Prostate gland (tissue), 2 donors: ENCODE data around the gene KCNK18. TPM values are rescaled to one million over a fixed set of nuclear protein-coding genes. Genes with fewer than 3 reads are reported as not detected.

Experiments
- DNase-seq: peaks from one replicate; pipeline ENCODE4 v3.0.0-alpha.2; 2019; ENCODE audit warnings: low spot score
- H3K27ac ChIP-seq, 2 donors: fragments of 200-600 bp; sonication (generic); 2 replicates each; pipeline ENCODE4 v1.5.1; 2017 to 2019
- H3K27me3 ChIP-seq: fragments of 200-600 bp; sonication (generic); replicated peaks from 2 replicates; pipeline ENCODE4 v1.5.1; 2019; ENCODE audit not compliant: insufficient read depth
- H3K36me3 ChIP-seq, 2 donors: fragments of 200-600 bp; sonication (generic); 1 replicate in 1 of 2; 2 replicates in 1 of 2; pipeline versions ENCODE4 v1.5.1 to v1.8.1; 2017 to 2019
- H3K4me1 ChIP-seq: fragments of 200-600 bp; sonication (generic); replicated peaks from 2 replicates; pipeline ENCODE4 v1.5.1; 2019
- H3K4me3 ChIP-seq, 2 donors: fragments of 200-600 bp; sonication (generic); 2 replicates each; pipeline ENCODE4 v1.5.1; 2017 to 2019
- H3K9me3 ChIP-seq: fragments of 200-600 bp; sonication (generic); 2 replicates; pipeline ENCODE4 v1.5.1; 2017
- CTCF ChIP-seq, 4 experiments: fragments of 200-600 bp in 2 of 4; fragments of 450-650 bp in 2 of 4; sonication (generic) in 2 of 4; IDR thresholded peaks; 1 replicate in 3 of 4; 2 replicates in 1 of 4; pipeline ENCODE4 v1.5.1; 2016 to 2019; ENCODE audit warnings: antibody characterized with exemption in 4 of 4, mild to moderate bottlenecking in 2 of 4, moderate library complexity in 2 of 4
- POLR2A ChIP-seq: fragments of 450-650 bp; IDR thresholded peaks from one replicate; pipeline ENCODE4 v1.6.1; 2016; ENCODE audit warnings: antibody characterized with exemption, mild to moderate bottlenecking
- POLR2AphosphoS5 ChIP-seq: sonication (generic); formaldehyde crosslinking; IDR thresholded peaks from one replicate; pipeline ENCODE4 v1.6.1; 2017; ENCODE audit warnings: antibody characterized with exemption
- WGBS: methylation state at CpG from one replicate; pipeline ENCODE4 v1.1.5; 2018; 5-methylcytosine and 5-hydroxymethylcytosine counted together
- intact Hi-C: fragments of 100-400 bp; cut with DNase I; formaldehyde crosslinking; loops from one replicate; pipeline ENCODE4 v1.14.2; 2022
- total RNA-seq, 2 donors: library from RNA; depleted of rRNA; stranded (reverse); fragments of >200 nt; gene quantifications; one replicate each; pipeline ENCODE4 v1.1.0, GENCODE V29; 2016

KCNK18 gene
- total RNA-seq, 2 donors from 2014 or later, result not detected

- Histone ChIP-seq H3K4me3 (no peak overlapping the region), H3K27me3 (peaks cover 43% of the 10 kb centered on the region), H3K27ac (no peak overlapping the region), H3K36me3 (no peaks in the 10 kb centered on the region), H3K9me3 (no peaks in the 10 kb centered on the region), H3K4me1 (peaks cover 2% of the 10 kb centered on the region)
- DNase-seq, result no peak
- TF ChIP-seq CTCF (IDR thresholded peaks at IDR 0.05) (no peak), POLR2A (no peak), POLR2AphosphoS5 (no peak)
- intact Hi-C loops, result no loop called here
- WGBS, result 20% methylated on average over 6 of the region's 6 CpGs
These were observed 27.0 kb upstream of the KCNK18 start for GRCh38 chr10:117170244-117170643.

GRCh38 chr10:117174439-117175214, 22.7 kb upstream of the KCNK18 start:
- WGBS, result 7% methylated on average over 16 of the region's 16 CpGs
- no peak for TF ChIP-seq POLR2A
- peak; percentile 16 for TF ChIP-seq POLR2AphosphoS5
- TF ChIP-seq CTCF (IDR thresholded peaks at IDR 0.05), result peak; percentile 68 to 82 (median 72)

GRCh38 chr10:117175215-117175900, 21.9 kb upstream of the KCNK18 start:
- DNase-seq, result no peak
- Histone ChIP-seq H3K4me3 (peak overlapping the region; percentile 17), H3K27ac (no peak overlapping the region), H3K9me3 (no peaks in the 10 kb centered on the region), H3K27me3 (peaks cover 12% of the 10 kb centered on the region), H3K36me3 (no peaks in the 10 kb centered on the region), H3K4me1 (peaks cover 4% of the 10 kb centered on the region)
- WGBS, result 4% methylated on average over 43 of the region's 46 CpGs
- TF ChIP-seq POLR2AphosphoS5 (no peak), POLR2A (no peak), CTCF (IDR thresholded peaks at IDR 0.05) (no peak)
- intact Hi-C loops, result loop anchor here (2.0 kb wide), 1 partner anchor 379 kb away; no protein-coding TSS in a partner anchor

More at GRCh38 chr10:117174439-117175214, 22.7 kb upstream of the KCNK18 start:
- intact Hi-C loops, result loop anchor here (2.0 kb wide), 1 partner anchor 378 kb away; no protein-coding TSS in a partner anchor
- Histone ChIP-seq H3K4me3 (peak overlapping the region; percentile 17), H3K27me3 (peaks cover 16% of the 10 kb centered on the region), H3K27ac (no peak overlapping the region), H3K9me3 (no peaks in the 10 kb centered on the region), H3K4me1 (peaks cover 4% of the 10 kb centered on the region), H3K36me3 (no peaks in the 10 kb centered on the region)
- peak; percentile 68 for DNase-seq

- TF ChIP-seq POLR2AphosphoS5, result no peak
- no peak for TF ChIP-seq POLR2A
- peak; percentile 9 to 71 (median 58) for TF ChIP-seq CTCF (IDR thresholded peaks at IDR 0.05)
- Histone ChIP-seq H3K27ac (no peak overlapping the region), H3K9me3 (no peaks in the 10 kb centered on the region), H3K4me1 (peaks cover 4% of the 10 kb centered on the region), H3K27me3 (peaks cover 10% of the 10 kb centered on the region), H3K4me3 (peak overlapping the region in 1 of 2 donors; percentile 17), H3K36me3 (no peaks in the 10 kb centered on the region)
- DNase-seq, result peak; percentile 54
- intact Hi-C loops, result loop anchor here (2.0 kb wide), 1 partner anchor 379 kb away; no protein-coding TSS in a partner anchor
- WGBS, result 24% methylated on average over 12 of the region's 12 CpGs
These were observed 21.3 kb upstream of the KCNK18 start for GRCh38 chr10:117175901-117176534.
